Placental epithelial cell (primary cell): ENCODE measurements around the gene MCTP2. TPM values are rescaled to one million over a fixed set of nuclear protein-coding genes. Genes with fewer than 3 reads are reported as not detected.

Experiments used
- total RNA-seq: library from RNA; depleted of rRNA; stranded (reverse); fragments of >200 nt; gene quantifications from 2 replicates; pipeline ENCODE4 v1.2.3, GENCODE V29; 2012

The MCTP2 gene, protein sequence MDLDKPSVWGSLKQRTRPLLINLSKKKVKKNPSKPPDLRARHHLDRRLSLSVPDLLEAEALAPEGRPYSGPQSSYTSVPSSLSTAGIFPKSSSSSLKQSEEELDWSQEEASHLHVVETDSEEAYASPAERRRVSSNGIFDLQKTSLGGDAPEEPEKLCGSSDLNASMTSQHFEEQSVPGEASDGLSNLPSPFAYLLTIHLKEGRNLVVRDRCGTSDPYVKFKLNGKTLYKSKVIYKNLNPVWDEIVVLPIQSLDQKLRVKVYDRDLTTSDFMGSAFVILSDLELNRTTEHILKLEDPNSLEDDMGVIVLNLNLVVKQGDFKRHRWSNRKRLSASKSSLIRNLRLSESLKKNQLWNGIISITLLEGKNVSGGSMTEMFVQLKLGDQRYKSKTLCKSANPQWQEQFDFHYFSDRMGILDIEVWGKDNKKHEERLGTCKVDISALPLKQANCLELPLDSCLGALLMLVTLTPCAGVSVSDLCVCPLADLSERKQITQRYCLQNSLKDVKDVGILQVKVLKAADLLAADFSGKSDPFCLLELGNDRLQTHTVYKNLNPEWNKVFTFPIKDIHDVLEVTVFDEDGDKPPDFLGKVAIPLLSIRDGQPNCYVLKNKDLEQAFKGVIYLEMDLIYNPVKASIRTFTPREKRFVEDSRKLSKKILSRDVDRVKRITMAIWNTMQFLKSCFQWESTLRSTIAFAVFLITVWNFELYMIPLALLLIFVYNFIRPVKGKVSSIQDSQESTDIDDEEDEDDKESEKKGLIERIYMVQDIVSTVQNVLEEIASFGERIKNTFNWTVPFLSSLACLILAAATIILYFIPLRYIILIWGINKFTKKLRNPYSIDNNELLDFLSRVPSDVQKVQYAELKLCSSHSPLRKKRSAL
- total RNA-seq, result 10.2 and 20.0 TPM in 2 replicates

DNA sequence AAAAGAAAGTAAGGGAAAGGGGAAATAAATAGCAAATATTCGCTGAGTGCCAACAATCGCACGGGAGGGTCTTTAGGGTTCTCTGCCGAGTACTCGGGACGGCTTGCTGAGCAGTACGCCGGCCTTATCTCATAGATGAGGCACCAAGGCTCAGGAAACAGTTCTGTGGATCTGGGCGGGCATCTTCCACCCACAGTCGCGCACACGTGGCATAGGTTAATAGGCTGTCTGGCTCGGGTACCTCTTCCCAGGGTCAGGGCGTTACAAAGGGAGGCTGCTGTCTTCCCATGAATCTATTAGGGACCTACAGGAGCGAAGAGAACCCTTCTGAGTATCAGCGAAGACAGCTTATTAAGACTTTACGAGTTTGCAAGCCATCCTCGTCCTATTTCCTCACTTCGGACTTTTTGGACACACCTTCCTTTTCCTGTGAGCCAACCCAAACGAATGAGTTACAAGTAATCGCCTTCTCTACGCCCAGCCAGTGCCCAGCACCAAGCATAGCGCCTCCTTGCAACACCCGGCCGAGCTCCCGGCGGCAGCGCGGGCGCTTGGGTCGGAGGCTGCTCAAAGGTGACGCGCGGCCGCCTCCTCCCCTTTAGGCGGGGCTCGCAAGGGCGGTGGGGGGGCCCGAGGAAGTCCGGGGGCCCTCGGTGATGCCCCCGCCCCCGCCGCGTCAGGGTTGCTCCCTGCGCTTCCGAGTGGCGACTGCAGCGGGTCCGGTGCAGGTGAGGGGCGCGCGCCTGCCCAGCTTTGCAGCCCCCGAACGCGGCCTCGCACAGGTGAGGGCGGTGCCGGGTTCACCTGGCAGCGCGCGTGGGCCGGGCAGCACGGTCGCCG is at the start of gene MCTP2:
Gene MCTP2 (plus strand): TSS at position 679 of the 840 bp plus-strand sequence. CDS start 66,705 bp downstream, outside the sequence.

